Stomach (tissue), 4 donors: ENCODE data around the gene MYRFL.

Experiments used
- EP300 ChIP-seq: sonication (generic); formaldehyde crosslinking; IDR thresholded peaks from one replicate; pipeline ENCODE4 v1.6.1; 2017; ENCODE audit warnings: antibody characterized with exemption
- POLR2A ChIP-seq, 4 donors: fragments of 450-650 bp; IDR thresholded peaks; one replicate each; pipeline ENCODE4 v1.6.1; 2016; ENCODE audit warnings: antibody characterized with exemption in 4 of 4, control low read depth in 2 of 4, mild to moderate bottlenecking in 1 of 4, moderate library complexity in 1 of 4
- TF ChIP-seq, protein P1 (sequence below), 7 experiments: fragments of 450-650 bp in 4 of 7; fragments of 200-600 bp in 3 of 7; sonication (generic) in 3 of 7; IDR thresholded peaks; one replicate each; pipeline ENCODE4 v1.5.1; 2016 to 2019; ENCODE audit warnings: antibody characterized with exemption in 7 of 7, control low read depth in 2 of 7, mild to moderate bottlenecking in 1 of 7

GRCh38 chr12:69810870-69811498, 14.0 kb upstream of the MYRFL start:
- TF ChIP-seq, protein P1, sequence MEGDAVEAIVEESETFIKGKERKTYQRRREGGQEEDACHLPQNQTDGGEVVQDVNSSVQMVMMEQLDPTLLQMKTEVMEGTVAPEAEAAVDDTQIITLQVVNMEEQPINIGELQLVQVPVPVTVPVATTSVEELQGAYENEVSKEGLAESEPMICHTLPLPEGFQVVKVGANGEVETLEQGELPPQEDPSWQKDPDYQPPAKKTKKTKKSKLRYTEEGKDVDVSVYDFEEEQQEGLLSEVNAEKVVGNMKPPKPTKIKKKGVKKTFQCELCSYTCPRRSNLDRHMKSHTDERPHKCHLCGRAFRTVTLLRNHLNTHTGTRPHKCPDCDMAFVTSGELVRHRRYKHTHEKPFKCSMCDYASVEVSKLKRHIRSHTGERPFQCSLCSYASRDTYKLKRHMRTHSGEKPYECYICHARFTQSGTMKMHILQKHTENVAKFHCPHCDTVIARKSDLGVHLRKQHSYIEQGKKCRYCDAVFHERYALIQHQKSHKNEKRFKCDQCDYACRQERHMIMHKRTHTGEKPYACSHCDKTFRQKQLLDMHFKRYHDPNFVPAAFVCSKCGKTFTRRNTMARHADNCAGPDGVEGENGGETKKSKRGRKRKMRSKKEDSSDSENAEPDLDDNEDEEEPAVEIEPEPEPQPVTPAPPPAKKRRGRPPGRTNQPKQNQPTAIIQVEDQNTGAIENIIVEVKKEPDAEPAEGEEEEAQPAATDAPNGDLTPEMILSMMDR (IDR thresholded peaks at IDR 0.05), result no peak
- TF ChIP-seq POLR2A (IDR thresholded peaks at IDR 0.05) (no peak), EP300 (no peak)
